ENCODE measurements around the gene CIT. TPM values are rescaled to one million over a fixed set of nuclear protein-coding genes. Genes with fewer than 3 reads are reported as not detected.

CIT gene
- total and polyA plus RNA-seq, 2 donors (not counting 3 experiments of a cell fraction or from before 2014, with no cell fraction given) = 13.3 to 61.8 TPM

- Histone ChIP-seq H3K36me3 (ENCODE audit: control insufficient read depth in 2 of 2, extremely low read depth in 1 of 2, insufficient read depth in 2 of 2, low read length in 2 of 2) (no peaks in the 10 kb centered on the region), H3K9me3 (replicated peaks; ENCODE audit: control insufficient read depth, insufficient read depth, low read length) (no peaks in the 10 kb centered on the region), H3K4me3 (replicated peaks in 1 of 3; ENCODE audit: insufficient read depth in 1 of 3, low read depth in 1 of 3, low read length in 3 of 3) (no peak overlapping the region), H3K9me1 (replicated peaks; ENCODE audit: control insufficient read depth, extremely low read depth, insufficient read depth, low read length) (no peaks in the 10 kb centered on the region), H3K27me3 (ENCODE audit: control insufficient read depth in 2 of 2, insufficient read depth in 2 of 2, low read length in 2 of 2) (no peaks in the 10 kb centered on the region), H2AFZ (ENCODE audit: low read depth, low read length) (no peak overlapping the region), H4K20me1 (replicated peaks; ENCODE audit: control insufficient read depth, extremely low read depth, insufficient read depth, low read length) (no peaks in the 10 kb centered on the region), H3K79me2 (ENCODE audit: control insufficient read depth, insufficient read depth, low read length) (no peaks in the 10 kb centered on the region), H3K4me2 (ENCODE audit: insufficient read depth, low read length) (no peak overlapping the region), H3K4me1 (ENCODE audit: control insufficient read depth, extremely low read depth, insufficient read depth, low read length) (no peaks in the 10 kb centered on the region), H3K9ac (replicated peaks; ENCODE audit: extremely low read depth, insufficient read depth, low read length) (no peak overlapping the region), H3K27ac (ENCODE audit: insufficient read depth, low read depth, low read length) (no peak overlapping the region)
- no TSS peak for BruUV-seq (replicated peaks)
- POLR2A ChIA-PET = no interaction called here
- TF ChIP-seq MYC (IDR thresholded peaks at IDR 0.05; ENCODE audit: low read depth, low read length) (no peak), CTCF (IDR thresholded peaks at IDR 0.05; ENCODE audit: extremely low read depth in 1 of 2, insufficient read depth in 1 of 2, low read depth in 1 of 2, low read length in 2 of 2) (no peak), JUN (IDR thresholded peaks at IDR 0.05; ENCODE audit: borderline replicate concordance, insufficient read depth, insufficient read length, low read depth) (no peak), MAX (IDR thresholded peaks at IDR 0.05; ENCODE audit: insufficient read depth, insufficient read length) (no peak), EZH2 (IDR thresholded peaks at IDR 0.05; ENCODE audit: borderline replicate concordance, low read depth, low read length, severe bottlenecking) (no peak), GATA2 (IDR thresholded peaks at IDR 0.05; ENCODE audit: insufficient read depth, insufficient read length, low read depth, low read length) (no peak), POLR2AphosphoS5 (IDR thresholded peaks at IDR 0.05; ENCODE audit: insufficient read depth, low read depth, low read length) (no peak), FOS (IDR thresholded peaks at IDR 0.05; ENCODE audit: borderline replicate concordance, insufficient read depth, low read length) (no peak), POLR2A (IDR thresholded peaks at IDR 0.05; ENCODE audit: low read depth, low read length) (no peak)
- DNase-seq (ENCODE audit: low read depth, low spot score) (no peak), FAIRE-seq (no peak)
- CTCF ChIA-PET = no interaction called here
- dilution Hi-C loops (cut with MboI; ENCODE audit: extremely low pct_ligation_motif_present, low sequenced_read_pairs) = no loop called here
- intact Hi-C loops (cut with micrococcal nuclease) = no loop called here
Measured at GRCh38 chr12:119825262-119825661, 51.9 kb downstream of the CIT start.
